ENCODE results near the gene CDC42BPB.

The CDC42BPB gene

GRCh38 chr14:102942069-102942468 lies 115.3 kb downstream of the CDC42BPB start:
- DNase-seq (ENCODE audit: low spot score), result no peak
- TF ChIP-seq, protein P1, sequence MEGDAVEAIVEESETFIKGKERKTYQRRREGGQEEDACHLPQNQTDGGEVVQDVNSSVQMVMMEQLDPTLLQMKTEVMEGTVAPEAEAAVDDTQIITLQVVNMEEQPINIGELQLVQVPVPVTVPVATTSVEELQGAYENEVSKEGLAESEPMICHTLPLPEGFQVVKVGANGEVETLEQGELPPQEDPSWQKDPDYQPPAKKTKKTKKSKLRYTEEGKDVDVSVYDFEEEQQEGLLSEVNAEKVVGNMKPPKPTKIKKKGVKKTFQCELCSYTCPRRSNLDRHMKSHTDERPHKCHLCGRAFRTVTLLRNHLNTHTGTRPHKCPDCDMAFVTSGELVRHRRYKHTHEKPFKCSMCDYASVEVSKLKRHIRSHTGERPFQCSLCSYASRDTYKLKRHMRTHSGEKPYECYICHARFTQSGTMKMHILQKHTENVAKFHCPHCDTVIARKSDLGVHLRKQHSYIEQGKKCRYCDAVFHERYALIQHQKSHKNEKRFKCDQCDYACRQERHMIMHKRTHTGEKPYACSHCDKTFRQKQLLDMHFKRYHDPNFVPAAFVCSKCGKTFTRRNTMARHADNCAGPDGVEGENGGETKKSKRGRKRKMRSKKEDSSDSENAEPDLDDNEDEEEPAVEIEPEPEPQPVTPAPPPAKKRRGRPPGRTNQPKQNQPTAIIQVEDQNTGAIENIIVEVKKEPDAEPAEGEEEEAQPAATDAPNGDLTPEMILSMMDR (IDR thresholded peaks at IDR 0.05; ENCODE audit: borderline replicate concordance, control extremely low read depth, extremely low read depth, insufficient read depth, missing control alignments), result no peak
- in situ Hi-C loops (cut with MboI; ENCODE audit: low sequenced_read_pairs, unreplicated experiment), result no loop called here

- in situ Hi-C loops (cut with MboI; ENCODE audit: low sequenced_read_pairs, unreplicated experiment), result no loop called here
- TF ChIP-seq, protein P1 (IDR thresholded peaks at IDR 0.05; ENCODE audit: borderline replicate concordance, control extremely low read depth, extremely low read depth, insufficient read depth, missing control alignments), result no peak
- no peak for DNase-seq (ENCODE audit: low spot score)
Measured at GRCh38 chr14:102941419-102942011, 115.8 kb downstream of the CDC42BPB start.

GRCh38 chr14:102940729-102941362 lies 116.5 kb downstream of the CDC42BPB start:
- TF ChIP-seq, protein P1 (IDR thresholded peaks at IDR 0.05; ENCODE audit: borderline replicate concordance, control extremely low read depth, extremely low read depth, insufficient read depth, missing control alignments), result no peak
- in situ Hi-C loops (cut with MboI; ENCODE audit: low sequenced_read_pairs, unreplicated experiment), result no loop called here
- DNase-seq (ENCODE audit: low spot score), result no peak

DNA sequence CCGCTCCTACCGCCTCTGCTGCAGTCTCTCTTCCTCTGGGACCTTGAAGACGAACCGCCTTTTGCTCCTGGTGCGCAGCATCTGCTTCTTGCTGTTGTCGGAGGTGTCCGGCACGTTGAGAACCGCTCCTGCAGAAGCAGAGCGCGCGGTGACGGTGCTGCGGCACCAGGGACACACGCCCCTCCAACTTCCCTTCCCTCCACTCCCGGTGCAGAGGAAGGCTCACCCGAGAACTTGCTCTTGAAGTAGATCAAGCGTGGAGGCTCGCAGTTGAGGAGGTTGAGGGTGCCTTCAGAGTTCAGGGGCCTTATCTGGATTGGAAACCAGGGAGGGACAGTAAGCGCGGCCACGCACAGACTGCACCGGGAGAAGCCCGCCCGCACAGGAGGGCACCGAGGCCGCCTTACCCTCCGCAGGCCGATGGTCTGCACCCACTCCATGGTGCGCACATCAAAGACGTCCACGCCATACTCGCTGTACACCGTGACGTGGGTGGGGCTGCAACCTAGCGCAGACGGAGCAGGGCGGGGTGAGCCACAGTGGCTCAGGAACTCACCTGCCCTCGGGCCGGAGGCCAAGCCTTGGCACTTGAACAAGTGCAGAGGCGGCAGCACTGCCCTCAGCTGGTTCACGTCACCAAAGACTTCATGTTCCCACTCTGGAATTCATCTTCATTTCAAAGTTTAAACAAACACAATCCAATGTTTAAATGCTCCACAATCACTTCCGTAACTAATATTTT lies 117.4 kb downstream of the CDC42BPB start:
- in situ Hi-C loops (cut with MboI; ENCODE audit: low sequenced_read_pairs, unreplicated experiment), result no loop called here
- DNase-seq (ENCODE audit: low spot score), result no peak
- TF ChIP-seq, protein P1 (IDR thresholded peaks at IDR 0.05; ENCODE audit: borderline replicate concordance, control extremely low read depth, extremely low read depth, insufficient read depth, missing control alignments), result no peak

GRCh38 chr14:102939329-102939728 lies 118.0 kb downstream of the CDC42BPB start:
- DNase-seq (ENCODE audit: low spot score), result no peak
- TF ChIP-seq, protein P1 (IDR thresholded peaks at IDR 0.05; ENCODE audit: borderline replicate concordance, control extremely low read depth, extremely low read depth, insufficient read depth, missing control alignments), result no peak
- in situ Hi-C loops (cut with MboI; ENCODE audit: low sequenced_read_pairs, unreplicated experiment), result no loop called here

DNA sequence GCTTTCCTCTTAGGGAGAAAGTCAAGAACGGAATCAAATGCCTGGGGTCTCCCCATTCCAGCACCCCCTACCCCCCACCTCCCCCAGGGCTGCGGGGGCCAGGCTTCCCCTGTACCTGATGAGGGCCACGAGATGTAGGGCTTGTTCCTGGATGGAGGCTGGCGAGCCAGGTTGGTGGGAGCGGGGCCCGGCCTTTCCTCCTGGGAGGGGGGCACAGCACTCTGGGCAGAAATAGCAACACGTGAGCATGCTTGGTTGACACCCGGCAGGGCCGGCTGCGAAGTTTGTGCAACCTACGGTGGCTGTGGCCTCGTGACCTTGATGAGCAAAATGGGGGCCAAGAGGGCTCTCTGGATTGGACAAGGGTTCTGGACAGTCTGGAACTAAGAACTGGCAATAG lies 119.2 kb downstream of the CDC42BPB start:
- in situ Hi-C loops (cut with MboI; ENCODE audit: low sequenced_read_pairs, unreplicated experiment), result no loop called here
- TF ChIP-seq, protein P1 (IDR thresholded peaks at IDR 0.05; ENCODE audit: borderline replicate concordance, control extremely low read depth, extremely low read depth, insufficient read depth, missing control alignments), result no peak
- no peak for DNase-seq (ENCODE audit: low spot score)

All from GM13976 (cell line).